HAP-1 (cell line): ENCODE results near the gene GTF3C5.
"Not testable (repeated sequence)": the region's sequence is repeated elsewhere in the genome, so short reads cannot be mapped to it uniquely, and the experiment has no call there.

Experiments used
- DNase-seq, 2 experiments: peaks; one replicate each; pipeline ENCODE4 v3.0.0-alpha.2; 2016 to 2020; ENCODE audit warnings: low spot score in 2 of 2
- H3K27me3 ChIP-seq: fragments of 250-450 bp; sonication (Bioruptor Pico); 2 replicates; pipeline ENCODE4 v1.5.1; 2020; ENCODE audit warnings: low read depth, mild to moderate bottlenecking, moderate library complexity
- H3K36me3 ChIP-seq: fragments of 250-450 bp; sonication (Bioruptor Pico); replicated peaks from 2 replicates; pipeline ENCODE4 v1.5.1; 2020; ENCODE audit warnings: mild to moderate bottlenecking
- H3K4me1 ChIP-seq: fragments of 250-450 bp; sonication (Bioruptor Pico); 2 replicates; pipeline ENCODE4 v1.5.1; 2020; ENCODE audit warnings: mild to moderate bottlenecking
- H3K4me3 ChIP-seq: fragments of 250-450 bp; sonication (Bioruptor Pico); 2 replicates; pipeline ENCODE4 v1.5.1; 2020; ENCODE audit warnings: mild to moderate bottlenecking, moderate library complexity
- H3K9me3 ChIP-seq: fragments of 250-450 bp; sonication (Bioruptor Pico); 2 replicates; pipeline ENCODE4 v1.5.1; 2020; ENCODE audit warnings: mild to moderate bottlenecking, moderate library complexity
- in situ Hi-C: fragments of 300-500 bp; cut with MboI; formaldehyde crosslinking; loops from 3 replicates; pipeline ENCODE4 v1.14.3; 2020; ENCODE audit warnings: low sequenced_read_pairs, inconsistent platforms, mixed read lengths

Gene GTF3C5

DNA sequence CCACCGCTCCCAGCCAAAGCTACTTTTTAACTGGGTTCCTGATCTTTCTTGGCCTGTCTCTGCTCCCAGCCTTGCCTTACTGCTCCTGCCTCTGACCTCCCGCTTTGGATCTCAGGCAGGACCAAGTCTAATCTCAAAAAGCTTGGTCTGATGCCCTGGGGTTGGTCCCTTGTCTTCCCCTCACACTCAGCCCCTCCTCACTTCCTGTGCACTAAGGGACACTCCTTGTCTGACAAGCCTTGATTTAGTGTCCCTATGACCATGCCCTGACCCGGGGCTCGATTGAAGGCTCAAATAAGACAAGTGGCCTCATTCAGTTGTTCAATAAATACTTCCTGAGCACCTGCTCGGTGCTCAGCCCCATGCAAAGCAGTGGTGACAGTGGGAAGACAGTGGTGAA, 3.7 kb upstream of the GTF3C5 start:
- in situ Hi-C loops, result loop anchor here (25.0 kb wide), 1 partner anchor 460 kb away; the partner anchor contains the start of gene SLC2A6
- DNase-seq, result no peak

DNA sequence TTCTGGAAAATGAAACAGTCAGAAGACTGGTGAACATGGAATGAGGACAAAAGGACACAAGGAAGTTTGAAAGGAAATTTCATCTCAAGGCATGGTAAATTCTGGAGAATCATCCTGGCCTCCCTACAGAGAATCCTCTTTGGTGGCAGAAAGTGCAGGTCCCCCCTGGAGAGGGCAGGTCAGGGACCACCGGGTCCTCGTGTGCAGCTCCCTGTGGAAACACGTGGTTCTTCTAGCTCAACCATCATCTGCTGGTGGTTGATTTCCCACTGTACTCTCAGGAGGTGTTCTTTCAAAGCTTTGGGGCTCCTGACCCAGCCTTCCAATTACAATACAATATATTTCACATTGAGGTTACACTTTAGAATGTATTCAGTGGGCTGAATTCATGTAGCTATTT, 2.6 kb upstream of the GTF3C5 start:
- H3K9me3 ChIP-seq, result no peaks in the 10 kb centered on the region
- peaks cover 15% of the 10 kb centered on the region for H3K36me3 ChIP-seq
- in situ Hi-C loops, result loop anchor here (25.0 kb wide), 1 partner anchor 459 kb away; the partner anchor contains the start of gene SLC2A6
- peaks cover 4% of the 10 kb centered on the region for H3K4me1 ChIP-seq
- DNase-seq, result no peak
- no peak overlapping the region for H3K4me3 ChIP-seq
- H3K27me3 ChIP-seq, result no peaks in the 10 kb centered on the region

More for the DNA sequence above, 3.7 kb upstream of the GTF3C5 start:
- H3K4me1 ChIP-seq, result peaks cover 4% of the 10 kb centered on the region
- H3K27me3 ChIP-seq, result no peaks in the 10 kb centered on the region
- H3K9me3 ChIP-seq, result no peaks in the 10 kb centered on the region
- H3K36me3 ChIP-seq, result peaks cover 5% of the 10 kb centered on the region; the same call in 1 of the 2 replicates
- no peak overlapping the region for H3K4me3 ChIP-seq

DNA sequence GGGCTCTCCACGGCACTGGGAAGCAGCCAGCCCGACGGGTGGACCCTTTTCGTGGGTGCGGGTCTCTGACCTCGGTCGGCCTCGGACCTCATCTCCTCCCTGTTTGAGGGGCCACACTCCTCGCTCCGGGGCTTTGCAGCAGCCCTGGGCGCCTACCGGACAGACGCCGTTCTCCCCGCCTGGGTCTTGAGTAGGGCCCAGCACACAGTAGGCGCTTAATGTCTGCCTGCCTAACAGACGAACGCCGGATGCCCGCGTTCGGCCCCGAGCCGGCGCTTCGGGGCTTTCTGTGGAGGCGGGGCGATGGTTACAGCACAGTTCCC, 842 bp upstream of the GTF3C5 start:
- Histone ChIP-seq H3K27me3 (no peaks in the 10 kb centered on the region), H3K4me3 (peak overlapping the region; percentile 97), H3K36me3 (peaks cover 22% of the 10 kb centered on the region), H3K9me3 (no peaks in the 10 kb centered on the region; the same call in 1 of the 2 replicates), H3K4me1 (peaks cover 4% of the 10 kb centered on the region)
- DNase-seq, result no peak
- in situ Hi-C loops, result loop anchor here (25.0 kb wide), 1 partner anchor 457 kb away; the partner anchor contains the start of gene SLC2A6

DNA sequence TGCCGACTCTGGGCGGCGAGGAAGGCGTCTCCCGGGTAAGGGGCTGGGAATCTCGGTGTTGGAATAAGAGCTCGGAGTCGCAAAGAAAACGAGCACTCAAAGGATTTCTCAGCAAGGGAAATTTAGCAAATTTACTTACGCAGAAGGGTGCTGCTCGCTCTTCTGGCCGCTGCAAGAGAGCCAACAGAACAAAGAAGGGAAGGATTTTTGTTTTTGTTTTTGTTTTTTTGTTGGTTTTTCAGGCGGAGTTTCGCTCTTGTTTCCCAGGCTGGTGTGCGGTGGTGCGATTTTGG, 279 bp downstream of the GTF3C5 start:
- in situ Hi-C loops, result loop anchor here (25.0 kb wide), 1 partner anchor 456 kb away; the partner anchor contains the start of gene SLC2A6
- Histone ChIP-seq H3K4me1 (peaks cover 4% of the 10 kb centered on the region), H3K9me3 (no peaks in the 10 kb centered on the region; the same call in 1 of the 2 replicates), H3K4me3 (peak overlapping the region; percentile 97), H3K36me3 (peaks cover 26% of the 10 kb centered on the region), H3K27me3 (no peaks in the 10 kb centered on the region)
- no peak for DNase-seq

DNA sequence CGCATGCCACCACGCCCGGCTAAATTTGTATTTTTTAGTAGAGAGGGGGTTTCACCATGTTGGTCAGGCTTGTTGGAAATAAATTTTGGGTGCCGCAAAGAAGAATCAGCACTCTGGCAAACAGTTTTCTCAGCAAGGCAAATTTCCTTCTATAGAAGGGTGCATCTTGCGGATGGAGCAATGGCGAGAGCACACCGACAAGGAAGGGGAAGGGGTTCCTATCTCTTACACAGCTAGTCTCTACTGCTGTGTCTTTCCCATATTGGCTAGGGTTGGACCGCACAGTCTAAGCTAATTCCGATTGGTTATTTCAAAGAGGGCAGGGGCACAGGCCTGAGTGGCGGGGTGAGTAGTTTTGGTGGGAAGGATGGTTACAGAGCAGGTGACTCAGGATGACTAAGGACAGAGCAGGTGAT, 707 bp downstream of the GTF3C5 start:
- H3K4me1 ChIP-seq, result peaks cover 4% of the 10 kb centered on the region
- DNase-seq, result no peak
- peaks cover 28% of the 10 kb centered on the region for H3K36me3 ChIP-seq
- no peaks in the 10 kb centered on the region for H3K27me3 ChIP-seq
- in situ Hi-C loops, result loop anchor here (25.0 kb wide), 1 partner anchor 456 kb away; the partner anchor contains the start of gene SLC2A6
- H3K9me3 ChIP-seq, result no peaks in the 10 kb centered on the region; the same call in 1 of the 2 replicates
- H3K4me3 ChIP-seq, result peak overlapping the region; percentile 97

DNA sequence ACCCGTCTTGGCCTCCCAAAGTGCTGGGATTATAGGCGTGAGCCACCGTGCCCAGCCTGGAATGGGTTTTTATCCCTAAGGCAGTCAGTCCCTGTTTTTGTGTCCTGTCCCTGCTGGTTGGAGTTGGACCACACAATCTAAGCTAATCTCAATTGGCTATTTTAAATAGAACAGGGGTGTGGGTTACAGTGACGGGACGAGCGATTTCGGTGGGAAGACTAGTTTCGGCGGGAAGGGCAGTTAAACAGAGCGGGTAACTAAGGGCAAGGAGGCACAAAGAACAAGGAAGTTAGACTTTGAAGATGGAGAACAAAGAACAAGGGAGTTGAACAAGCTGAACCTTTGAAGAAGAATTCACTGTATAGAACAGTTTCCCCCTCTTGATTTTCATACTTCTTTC, 1.4 kb downstream of the GTF3C5 start:
- Histone ChIP-seq H3K36me3 (peaks cover 34% of the 10 kb centered on the region), H3K9me3 (no peaks in the 10 kb centered on the region; the same call in 1 of the 2 replicates), H3K27me3 (no peaks in the 10 kb centered on the region), H3K4me3 (peak overlapping the region; percentile 97), H3K4me1 (peaks cover 4% of the 10 kb centered on the region)
- in situ Hi-C loops, result loop anchor here (25.0 kb wide), 1 partner anchor 455 kb away; the partner anchor contains the start of gene SLC2A6
- DNase-seq, result no peak

DNA sequence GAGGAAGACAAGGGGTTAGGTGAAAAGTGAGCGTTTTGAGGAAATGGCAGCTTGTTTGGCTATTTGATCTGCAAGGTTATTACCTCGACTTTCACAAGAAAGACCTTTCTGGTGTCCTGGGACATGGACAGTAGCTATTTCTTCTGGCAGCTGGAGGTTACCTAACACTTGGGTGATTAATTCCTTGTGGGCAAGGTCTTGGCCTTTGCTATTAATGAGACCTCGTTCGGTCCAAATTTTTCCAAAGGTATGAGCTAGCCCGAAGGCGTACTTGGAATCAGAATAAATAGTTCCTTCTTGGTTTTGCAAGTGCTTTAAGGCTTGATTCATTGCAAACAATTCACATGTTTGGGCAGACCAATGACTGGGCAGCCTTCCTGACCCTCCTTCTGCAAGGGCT, 4.9 kb downstream of the GTF3C5 start:
- in situ Hi-C loops, result loop anchor here (25.0 kb wide), 1 partner anchor 452 kb away; the partner anchor contains the start of gene SLC2A6
- no peak for DNase-seq
- peaks cover 4% of the 10 kb centered on the region for H3K4me1 ChIP-seq

DNA sequence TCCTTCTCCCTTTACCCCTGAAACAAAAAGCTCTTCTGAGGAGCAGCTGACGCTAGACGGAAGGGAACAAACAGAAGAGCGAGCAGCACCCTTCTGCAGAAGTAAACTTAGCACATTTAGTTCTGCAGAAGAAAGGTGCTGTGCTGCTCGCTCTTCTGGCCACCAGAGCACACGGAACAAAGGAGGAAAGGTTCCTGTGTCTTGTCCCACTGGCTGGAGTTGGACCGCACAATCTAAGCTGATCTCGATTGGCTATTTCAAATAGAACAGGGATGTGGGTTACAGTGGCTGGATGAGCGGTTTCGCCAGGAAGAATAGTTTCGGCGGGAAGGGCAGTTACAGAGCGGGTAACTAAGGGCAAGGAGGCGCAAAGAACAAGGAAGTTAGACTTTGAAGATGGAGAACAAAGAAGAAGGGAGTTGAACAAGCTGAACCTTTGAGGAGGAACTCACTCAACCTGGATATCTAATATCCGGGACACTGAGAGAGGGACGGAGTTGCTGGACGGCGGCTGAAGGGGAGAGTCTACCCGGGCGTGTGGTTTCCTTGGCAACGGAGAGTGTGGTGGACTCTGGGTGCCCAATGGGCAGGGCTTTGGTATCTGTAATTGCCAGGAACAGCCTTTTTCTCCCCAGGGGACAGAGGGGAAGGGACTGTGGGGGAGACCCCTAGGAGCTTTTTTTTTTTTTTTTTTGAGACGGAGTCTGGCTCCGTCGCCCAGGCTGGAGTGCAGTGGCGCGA, 7.1 kb downstream of the GTF3C5 start:
- no peak for DNase-seq
- Histone ChIP-seq H3K4me1 (peaks cover 4% of the 10 kb centered on the region; the same call in 1 of the 2 replicates), H3K27me3 (no peaks in the 10 kb centered on the region), H3K4me3 (no peak overlapping the region), H3K9me3 (no peaks in the 10 kb centered on the region; the same call in 1 of the 2 replicates), H3K36me3 (peaks cover 35% of the 10 kb centered on the region)
- in situ Hi-C loops, result loop anchor here (25.0 kb wide), 1 partner anchor 449 kb away; the partner anchor contains the start of gene SLC2A6

More for the DNA sequence above, 4.9 kb downstream of the GTF3C5 start:
- no peaks in the 10 kb centered on the region; the same call in 1 of the 2 replicates for H3K9me3 ChIP-seq
- H3K27me3 ChIP-seq, result no peaks in the 10 kb centered on the region
- H3K36me3 ChIP-seq, result peaks cover 34% of the 10 kb centered on the region
- H3K4me3 ChIP-seq, result no peak overlapping the region

DNA sequence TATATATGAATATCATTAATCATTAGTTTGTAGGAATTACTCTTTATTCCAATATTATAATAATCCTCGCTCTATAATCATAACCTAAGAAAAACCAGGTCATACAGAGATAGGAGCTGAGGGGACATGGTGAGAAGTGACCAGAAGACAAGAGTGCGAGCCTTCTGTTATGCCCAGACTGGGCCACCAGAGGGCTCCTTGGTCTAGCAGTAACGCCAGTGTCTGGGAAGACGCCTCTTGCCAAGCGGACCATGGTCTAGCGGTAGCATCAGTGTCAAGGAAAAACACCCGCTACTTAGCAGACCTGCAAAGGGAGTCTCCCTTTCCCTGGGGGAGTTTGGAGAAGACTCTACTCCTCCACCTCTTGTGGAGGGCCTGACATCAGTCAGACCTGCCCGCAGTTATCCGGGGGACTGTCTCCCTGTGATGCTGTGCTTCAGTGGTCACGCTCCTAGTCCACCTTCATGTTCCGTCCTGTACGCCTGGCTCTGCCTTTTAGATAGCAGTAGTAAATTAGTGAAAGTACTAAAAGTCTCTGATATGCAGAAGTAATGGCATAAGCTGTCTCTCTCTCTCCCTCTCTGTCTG, 10.2 kb downstream of the GTF3C5 start:
- not testable (repeated sequence) for H3K27me3 ChIP-seq, H3K9me3 ChIP-seq, H3K4me1 ChIP-seq, H3K4me3 ChIP-seq
- in situ Hi-C loops, result loop anchor here (25.0 kb wide), 1 partner anchor 446 kb away; the partner anchor contains the start of gene SLC2A6
- DNase-seq, result peak in 1 of 2 experiments; percentile 72
- peaks cover 47% of the 10 kb centered on the region for H3K36me3 ChIP-seq

DNA sequence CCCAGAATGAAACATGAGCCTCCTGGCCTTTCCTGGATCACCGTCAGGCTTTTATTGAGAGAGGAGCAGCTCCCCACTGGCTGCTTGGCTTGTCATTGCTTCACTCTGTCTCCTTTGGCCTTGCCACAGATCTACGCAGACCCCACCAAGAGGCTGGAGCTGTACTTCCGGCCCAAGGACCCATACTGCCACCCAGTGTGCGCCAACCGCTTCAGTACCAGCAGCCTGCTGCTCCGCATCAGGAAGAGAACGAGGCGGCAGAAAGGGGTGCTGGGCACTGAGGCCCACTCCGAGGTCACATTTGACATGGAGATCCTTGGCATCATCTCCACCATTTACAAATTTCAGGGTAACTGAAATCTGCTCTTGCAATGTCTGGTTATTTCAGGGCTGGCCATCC, 11.2 kb downstream of the GTF3C5 start:
- no peak for DNase-seq
- in situ Hi-C loops, result loop anchor here (25.0 kb wide), 1 partner anchor 445 kb away; the partner anchor contains the start of gene SLC2A6
- Histone ChIP-seq H3K4me1 (peaks cover 4% of the 10 kb centered on the region; the same call in 1 of the 2 replicates), H3K27me3 (no peaks in the 10 kb centered on the region), H3K4me3 (no peak overlapping the region), H3K36me3 (peaks cover 50% of the 10 kb centered on the region), H3K9me3 (no peaks in the 10 kb centered on the region)

DNA sequence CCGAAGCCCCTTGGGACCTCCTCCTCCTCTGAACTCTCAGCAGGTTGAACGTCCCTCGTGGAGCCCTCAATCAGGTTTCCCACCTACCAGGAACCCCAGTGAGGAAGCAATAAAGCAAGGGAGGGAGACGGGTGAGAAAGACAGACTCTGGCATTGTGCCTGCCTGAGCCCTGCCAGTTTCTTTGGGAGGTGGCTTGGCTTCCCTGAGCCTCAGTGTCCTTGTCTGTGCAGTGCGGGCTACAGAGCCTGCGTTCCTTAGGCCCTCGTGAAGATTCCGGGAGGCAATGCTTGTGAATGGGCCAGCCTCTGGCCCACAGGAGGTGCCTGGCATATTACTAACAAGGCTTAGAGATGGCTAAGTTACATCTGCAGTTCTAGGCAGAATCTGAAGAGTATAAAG, 11.9 kb downstream of the GTF3C5 start:
- peaks cover 50% of the 10 kb centered on the region for H3K36me3 ChIP-seq
- peaks cover 4% of the 10 kb centered on the region; the same call in 1 of the 2 replicates for H3K4me1 ChIP-seq
- H3K9me3 ChIP-seq, result no peaks in the 10 kb centered on the region
- no peaks in the 10 kb centered on the region for H3K27me3 ChIP-seq
- in situ Hi-C loops, result loop anchor here (25.0 kb wide), 1 partner anchor 445 kb away; the partner anchor contains the start of gene SLC2A6
- no peak for DNase-seq
- H3K4me3 ChIP-seq, result no peak overlapping the region

DNA sequence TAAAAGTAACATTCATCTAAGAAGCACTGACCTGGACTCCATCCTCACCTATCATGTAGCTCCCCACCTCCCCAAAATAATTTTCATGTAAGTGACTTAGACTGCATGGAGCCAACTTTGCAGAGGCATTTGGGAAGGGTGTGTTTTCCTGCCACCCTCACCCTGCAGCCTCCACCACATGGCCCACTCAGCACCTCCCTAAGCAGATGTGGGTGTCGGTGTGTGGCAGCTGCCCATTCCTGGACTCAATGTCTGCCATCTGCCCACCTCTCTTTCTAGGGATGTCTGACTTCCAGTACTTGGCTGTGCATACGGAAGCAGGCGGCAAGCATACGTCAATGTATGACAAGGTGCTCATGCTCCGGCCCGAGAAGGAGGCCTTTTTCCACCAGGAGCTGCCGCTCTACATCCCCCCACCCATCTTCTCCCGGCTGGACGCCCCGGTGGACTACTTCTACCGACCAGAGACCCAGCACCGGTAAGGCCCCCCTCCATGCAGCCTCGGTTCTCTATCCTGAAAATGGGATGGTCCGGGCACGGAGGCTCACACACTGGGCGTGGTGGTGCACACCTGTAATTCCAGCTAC, 12.7 kb downstream of the GTF3C5 start:
- no peaks in the 10 kb centered on the region for H3K27me3 ChIP-seq
- H3K4me1 ChIP-seq, result peaks cover 4% of the 10 kb centered on the region; the same call in 1 of the 2 replicates
- peaks cover 51% of the 10 kb centered on the region for H3K36me3 ChIP-seq
- no peaks in the 10 kb centered on the region for H3K9me3 ChIP-seq
- DNase-seq, result no peak
- in situ Hi-C loops, result loop anchor here (25.0 kb wide), 1 partner anchor 444 kb away; the partner anchor contains the start of gene SLC2A6
- H3K4me3 ChIP-seq, result no peak overlapping the region

DNA sequence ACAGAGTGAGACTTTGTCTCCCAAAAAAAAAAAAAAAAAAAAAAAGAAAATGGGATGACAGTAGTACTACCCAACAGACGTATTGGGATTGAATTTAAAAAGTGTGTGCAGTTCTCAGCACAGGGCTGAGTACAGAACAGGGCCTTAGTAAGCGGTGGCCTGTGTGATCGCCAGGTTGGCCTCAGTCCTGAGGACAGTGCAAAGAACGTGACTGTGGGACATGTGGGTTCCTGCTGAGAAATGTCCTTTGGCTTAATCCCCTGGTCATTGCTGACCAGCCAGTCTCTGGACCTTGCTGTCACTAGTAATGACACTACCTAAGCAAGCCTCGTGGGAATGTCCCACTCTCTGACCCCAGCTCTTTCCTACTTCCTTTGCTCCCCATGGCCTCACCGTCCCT, 13.3 kb downstream of the GTF3C5 start:
- in situ Hi-C loops, result loop anchor here (25.0 kb wide), 1 partner anchor 443 kb away; the partner anchor contains the start of gene SLC2A6
- Histone ChIP-seq H3K4me1 (peaks cover 4% of the 10 kb centered on the region; the same call in 1 of the 2 replicates), H3K27me3 (no peaks in the 10 kb centered on the region), H3K4me3 (no peak overlapping the region), H3K36me3 (peaks cover 52% of the 10 kb centered on the region), H3K9me3 (no peaks in the 10 kb centered on the region)
- no peak for DNase-seq
